SU-DHL-6 (cell line): ENCODE results near the gene GPRASP1.
A peak's percentile ranks its signal among the peaks of the same experiment; 100 is the strongest.

Experiments used
- H2AFZ ChIP-seq: fragments of 200-600 bp; sonication (generic); 2 replicates; pipeline ENCODE4 v1.6.1; 2014; ENCODE audit warnings: low read depth, mild to moderate bottlenecking, moderate library complexity, mixed read lengths, antibody characterized with exemption, low read length; ENCODE audit not compliant: severe bottlenecking
- H3F3A ChIP-seq: fragments of 200-600 bp; shearing (Covaris generic); 2 replicates; pipeline ENCODE4 v1.6.0; 2016; ENCODE audit warnings: antibody characterized with exemption, mild to moderate bottlenecking; ENCODE audit not compliant: insufficient read depth
- H3K27ac ChIP-seq: fragments of 200-600 bp; sonication (generic); 2 replicates; pipeline ENCODE4 v1.5.1; 2016; ENCODE audit warnings: low read depth, mild to moderate bottlenecking, low read length, moderate library complexity, mixed read lengths
- H3K27me3 ChIP-seq: fragments of 200-600 bp; sonication (generic), shearing (Covaris generic); 2 replicates; pipeline ENCODE4 v1.6.0; 2014; ENCODE audit warnings: mild to moderate bottlenecking, low read length
- H3K36me3 ChIP-seq: fragments of 200-600 bp; sonication (generic); 2 replicates; pipeline ENCODE4 v1.6.1; 2014; ENCODE audit warnings: mild to moderate bottlenecking, low read length, mixed read lengths
- H3K4me2 ChIP-seq: fragments of 300-600, 200-600 bp; shearing (Covaris generic), sonication (generic); 2 replicates; pipeline ENCODE4 v1.6.0; 2014; ENCODE audit warnings: low read length, low read depth, mild to moderate bottlenecking; ENCODE audit not compliant: poor library complexity, severe bottlenecking
- H3K4me3 ChIP-seq: fragments of 200-600 bp; sonication (generic); 2 replicates; pipeline ENCODE4 v1.5.1; 2014; ENCODE audit warnings: antibody characterized with exemption, low read length, mild to moderate bottlenecking, mixed read lengths; ENCODE audit not compliant: insufficient read depth, poor library complexity, severe bottlenecking
- H3K79me2 ChIP-seq: fragments of 200-600 bp; sonication (generic); 2 replicates; pipeline ENCODE4 v1.6.1; 2014; ENCODE audit warnings: mild to moderate bottlenecking, low read length, moderate library complexity; ENCODE audit not compliant: insufficient read depth
- H3K9ac ChIP-seq: fragments of 200-600 bp; sonication (generic); 2 replicates; pipeline ENCODE4 v1.7.0; 2014; ENCODE audit warnings: mild to moderate bottlenecking, low read length
- H3K9me2 ChIP-seq: fragments of 200-600 bp; sonication (generic); replicated peaks from 2 replicates; pipeline ENCODE4 v1.6.1; 2014; ENCODE audit warnings: low read length; ENCODE audit not compliant: insufficient read depth
- H3K9me3 ChIP-seq: fragments of 200-600 bp; sonication (generic); 2 replicates; pipeline ENCODE4 v1.6.1; 2014; ENCODE audit warnings: low read length, mixed read lengths; ENCODE audit not compliant: insufficient read depth
- H4K20me1 ChIP-seq: fragments of 200-600 bp; sonication (generic); 2 replicates; pipeline ENCODE4 v1.6.1; 2014; ENCODE audit warnings: low read depth, mild to moderate bottlenecking, antibody characterized with exemption, low read length, moderate library complexity, mixed read lengths
- CTCF ChIP-seq: fragments of 200-600 bp; sonication (generic); IDR thresholded peaks from one replicate; pipeline ENCODE4 v1.5.1; 2017; ENCODE audit warnings: antibody characterized with exemption, mild to moderate bottlenecking, low read length, moderate library complexity; ENCODE audit not compliant: insufficient read depth, poor library complexity, severe bottlenecking
- EZH2phosphoT487 ChIP-seq: fragments of 200-600 bp; sonication (generic), shearing (Covaris generic); conservative IDR thresholded peaks from 2 replicates; pipeline ENCODE4 v1.6.1; 2018; ENCODE audit warnings: mild to moderate bottlenecking, antibody characterized with exemption, low read length, moderate library complexity, mixed read lengths

The GPRASP1 gene

GRCh38 chrX:102651242-102652011, at the start of gene GPRASP1:
GPRASP1 (plus strand) TSS chrX:102651483; CDS start chrX:102653914, 2,431 bp downstream.
- no peak within 1 kb of the TSS for H3K9ac ChIP-seq
- TF ChIP-seq EZH2phosphoT487 = no peak
- H3K79me2 ChIP-seq = no peaks in the 10 kb centered on the region
- no peaks in the 10 kb centered on the region for H4K20me1 ChIP-seq
- H3K27me3 ChIP-seq = no peaks in the 10 kb centered on the region
- H3K9me2 ChIP-seq = no peaks in the 10 kb centered on the region
- H3K4me3 ChIP-seq = no peak within 1 kb of the TSS
- H3K36me3 ChIP-seq = no peaks in the 10 kb centered on the region
- H3K27ac ChIP-seq = no peak within 1 kb of the TSS
- H3K4me2 ChIP-seq = peak within 1 kb of the TSS; percentile 17
- no peaks in the 10 kb centered on the region for H3F3A ChIP-seq
- H2AFZ ChIP-seq = no peak within 1 kb of the TSS
- H3K9me3 ChIP-seq = no peaks in the 10 kb centered on the region

- H3K4me2 ChIP-seq = no peak overlapping the region
- H2AFZ ChIP-seq = no peak overlapping the region
- TF ChIP-seq EZH2phosphoT487 (no peak), CTCF (no peak)
- no peaks in the 10 kb centered on the region for H3F3A ChIP-seq
- H3K27me3 ChIP-seq = no peaks in the 10 kb centered on the region
- H3K36me3 ChIP-seq = no peaks in the 10 kb centered on the region
- no peaks in the 10 kb centered on the region for H3K9me3 ChIP-seq
- H3K9me2 ChIP-seq = no peaks in the 10 kb centered on the region
- no peaks in the 10 kb centered on the region for H3K79me2 ChIP-seq
- no peak overlapping the region for H3K4me3 ChIP-seq
- H4K20me1 ChIP-seq = no peaks in the 10 kb centered on the region
- no peak overlapping the region for H3K9ac ChIP-seq
- H3K27ac ChIP-seq = no peak overlapping the region
Observed at GRCh38 chrX:102604327-102604726, 47.0 kb upstream of the GPRASP1 start.

- H2AFZ ChIP-seq = no peak overlapping the region
- H3K27me3 ChIP-seq = no peaks in the 10 kb centered on the region
- H3K4me3 ChIP-seq = no peak overlapping the region
- no peaks in the 10 kb centered on the region for H3F3A ChIP-seq
- H4K20me1 ChIP-seq = no peaks in the 10 kb centered on the region
- H3K79me2 ChIP-seq = no peaks in the 10 kb centered on the region
- TF ChIP-seq CTCF (no peak), EZH2phosphoT487 (no peak)
- H3K9ac ChIP-seq = no peak overlapping the region
- no peak overlapping the region for H3K27ac ChIP-seq
- H3K9me2 ChIP-seq = no peaks in the 10 kb centered on the region
- H3K9me3 ChIP-seq = no peaks in the 10 kb centered on the region
- H3K4me2 ChIP-seq = no peak overlapping the region
- H3K36me3 ChIP-seq = no peaks in the 10 kb centered on the region
Observed at GRCh38 chrX:102606115-102606514, 45.2 kb upstream of the GPRASP1 start.

DNA sequence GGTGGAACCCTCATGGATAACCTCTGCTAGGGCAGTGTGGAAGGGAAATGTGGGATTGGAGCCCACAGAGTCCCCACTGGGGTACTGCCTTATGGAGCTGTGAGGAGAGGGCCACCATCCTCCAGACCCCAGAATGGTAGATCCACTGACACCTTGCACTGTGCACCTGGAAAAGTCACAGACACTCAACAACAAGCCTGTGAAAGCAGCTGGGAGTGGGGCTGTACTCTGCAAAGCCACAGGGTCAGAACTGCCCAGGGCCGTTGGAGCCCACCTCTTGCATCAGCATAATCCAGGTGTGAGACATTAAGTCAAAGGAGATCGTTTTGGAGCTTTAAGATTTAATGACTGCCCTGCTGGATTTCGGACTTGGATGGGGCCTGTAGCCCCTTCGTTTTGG, 40.4 kb upstream of the GPRASP1 start:
- Histone ChIP-seq H3K9me3 (no peaks in the 10 kb centered on the region), H2AFZ (no peak overlapping the region), H3K9ac (no peak overlapping the region), H3F3A (no peaks in the 10 kb centered on the region), H3K36me3 (no peaks in the 10 kb centered on the region), H3K79me2 (no peaks in the 10 kb centered on the region), H3K4me3 (no peak overlapping the region), H4K20me1 (no peaks in the 10 kb centered on the region), H3K27me3 (no peaks in the 10 kb centered on the region), H3K27ac (no peak overlapping the region), H3K4me2 (no peak overlapping the region), H3K9me2 (no peaks in the 10 kb centered on the region)
- TF ChIP-seq CTCF (no peak), EZH2phosphoT487 (no peak)
